Ascending aorta (tissue), 2 donors: ENCODE results near the gene SMIM30. TPM values are rescaled to one million over a fixed set of nuclear protein-coding genes. Genes with fewer than 3 reads are reported as not detected.
A peak's percentile ranks its signal among the peaks of the same experiment; 100 is the strongest.

Experiments
- DNase-seq, 2 donors: peaks; one replicate each; pipeline ENCODE4 v3.0.0-alpha.2; 2019; ENCODE audit warnings: low spot score in 2 of 2
- H3K27ac ChIP-seq, 2 donors: fragments of 200-600 bp; sonication (generic); one replicate each; pipeline ENCODE4 v1.5.1; 2016 to 2017; ENCODE audit warnings: mild to moderate bottlenecking in 1 of 2
- H3K27me3 ChIP-seq: fragments of 200-600 bp; sonication (generic); one replicate; pipeline ENCODE4 v1.5.1; 2017
- H3K36me3 ChIP-seq, 2 donors: fragments of 200-600 bp; sonication (generic); one replicate each; pipeline ENCODE4 v1.5.1; 2016
- H3K4me1 ChIP-seq, 2 donors: fragments of 200-600 bp; sonication (generic); one replicate each; pipeline ENCODE4 v1.5.1; 2016 to 2017; ENCODE audit warnings: mild to moderate bottlenecking in 1 of 2
- H3K4me3 ChIP-seq, 2 donors: fragments of 200-600 bp; sonication (generic); one replicate each; pipeline ENCODE4 v1.5.1; 2016 to 2017; ENCODE audit warnings: mild to moderate bottlenecking in 1 of 2
- H3K9me3 ChIP-seq, 2 donors: fragments of 200-600 bp; sonication (generic); one replicate each; pipeline ENCODE4 v1.5.1; 2016
- intact Hi-C: fragments of 100-400 bp; cut with DNase I; formaldehyde crosslinking; loops from one replicate; pipeline ENCODE4 v1.15.1; 2023
- total RNA-seq: library from RNA; depleted of rRNA; stranded (reverse); fragments of >200 nt; gene quantifications from one replicate; pipeline ENCODE4 v1.1.0, GENCODE V29; 2016
- TF ChIP-seq, protein P1 (sequence below), 3 experiments: fragments of 200-600 bp in 2 of 3; fragments of 450-650 bp in 1 of 3; sonication (generic) in 2 of 3; IDR thresholded peaks; one replicate each; pipeline ENCODE4 v1.5.1; 2016 to 2019; ENCODE audit warnings: antibody characterized with exemption in 3 of 3, mild to moderate bottlenecking in 1 of 3, moderate library complexity in 1 of 3

Gene SMIM30
- total RNA-seq, 1 donor from 2014 or later: 35.2 TPM

DNA sequence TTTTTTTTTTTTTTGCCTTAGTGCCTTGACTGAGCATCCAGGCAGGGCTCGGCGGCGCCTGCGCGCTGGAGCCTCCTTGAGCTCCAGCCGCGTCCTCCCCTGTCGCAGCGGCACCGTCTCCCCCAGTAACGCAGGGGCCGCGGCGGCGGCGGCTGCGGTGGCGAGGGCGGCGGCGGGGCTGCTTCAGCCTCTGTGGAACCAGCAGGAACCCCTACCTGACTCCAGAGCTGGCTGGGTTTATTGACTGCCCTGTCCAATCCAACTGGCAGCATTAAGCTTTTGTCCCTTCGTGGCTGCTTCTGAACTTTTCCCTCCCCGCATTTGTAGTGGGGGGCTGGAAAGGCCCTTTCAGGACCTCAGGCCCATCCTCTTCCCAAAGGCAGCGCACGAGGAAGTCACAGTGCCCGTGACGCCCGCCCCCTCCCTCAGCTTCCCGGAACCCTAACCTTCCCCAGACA lies 31.9 kb downstream of the SMIM30 start, which contains the start of gene GPR85:
GPR85 (minus strand) TSS at position 397 of the 458 bp plus-strand sequence. CDS start 2,106 bp downstream, outside the sequence.
- intact Hi-C loops: loop anchor here (1.0 to 10.0 kb wide), 4 partner anchors 32 to 336 kb away; partner anchors contain the start of genes SMIM30 and TMEM168
- DNase-seq: peak; percentile 7 to 73
- peak within 1 kb of the TSS; percentile 54 to 61 for H3K27ac ChIP-seq
- H3K9me3 ChIP-seq: no peaks in the 10 kb centered on the region
- peaks cover 0 to 3% of the 10 kb centered on the region in 2 donors for H3K4me1 ChIP-seq
- peak within 1 kb of the TSS; percentile 54 to 67 for H3K4me3 ChIP-seq
- H3K36me3 ChIP-seq: no peaks in the 10 kb centered on the region
- no peaks in the 10 kb centered on the region for H3K27me3 ChIP-seq
- TF ChIP-seq, protein P1, sequence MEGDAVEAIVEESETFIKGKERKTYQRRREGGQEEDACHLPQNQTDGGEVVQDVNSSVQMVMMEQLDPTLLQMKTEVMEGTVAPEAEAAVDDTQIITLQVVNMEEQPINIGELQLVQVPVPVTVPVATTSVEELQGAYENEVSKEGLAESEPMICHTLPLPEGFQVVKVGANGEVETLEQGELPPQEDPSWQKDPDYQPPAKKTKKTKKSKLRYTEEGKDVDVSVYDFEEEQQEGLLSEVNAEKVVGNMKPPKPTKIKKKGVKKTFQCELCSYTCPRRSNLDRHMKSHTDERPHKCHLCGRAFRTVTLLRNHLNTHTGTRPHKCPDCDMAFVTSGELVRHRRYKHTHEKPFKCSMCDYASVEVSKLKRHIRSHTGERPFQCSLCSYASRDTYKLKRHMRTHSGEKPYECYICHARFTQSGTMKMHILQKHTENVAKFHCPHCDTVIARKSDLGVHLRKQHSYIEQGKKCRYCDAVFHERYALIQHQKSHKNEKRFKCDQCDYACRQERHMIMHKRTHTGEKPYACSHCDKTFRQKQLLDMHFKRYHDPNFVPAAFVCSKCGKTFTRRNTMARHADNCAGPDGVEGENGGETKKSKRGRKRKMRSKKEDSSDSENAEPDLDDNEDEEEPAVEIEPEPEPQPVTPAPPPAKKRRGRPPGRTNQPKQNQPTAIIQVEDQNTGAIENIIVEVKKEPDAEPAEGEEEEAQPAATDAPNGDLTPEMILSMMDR (IDR thresholded peaks at IDR 0.05): no peak

DNA sequence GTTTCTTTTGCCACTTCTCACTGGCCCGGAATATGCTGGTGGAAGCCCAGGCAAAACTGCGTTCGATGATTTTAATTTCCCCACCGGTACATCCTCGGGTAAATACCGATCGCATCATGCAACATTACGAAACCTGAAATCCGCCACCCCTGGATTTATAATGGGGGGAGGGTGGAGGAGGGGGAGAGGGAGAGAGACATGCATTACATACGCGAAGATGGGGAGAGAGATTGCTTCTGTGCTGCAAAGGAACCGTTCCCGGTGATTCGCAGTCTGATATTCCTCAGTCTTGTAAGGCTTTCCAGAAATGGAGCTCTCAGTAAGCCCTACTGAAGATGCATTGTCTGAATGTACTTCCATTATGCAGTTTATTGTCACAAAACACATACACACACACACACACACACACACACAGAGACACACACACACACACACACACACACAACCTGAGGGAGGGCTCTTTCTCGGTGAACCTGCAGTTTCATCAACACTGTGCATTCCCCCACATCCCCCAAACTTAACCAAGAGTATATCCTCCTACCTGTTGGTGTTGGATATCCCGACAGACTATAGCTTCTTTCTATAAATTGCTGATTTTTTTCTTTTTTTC lies 32.5 kb downstream of the SMIM30 start:
- Histone ChIP-seq H3K27ac (no peak overlapping the region), H3K4me3 (peak overlapping the region in 1 of 2 donors; percentile 67), H3K4me1 (peaks cover 0 to 3% of the 10 kb centered on the region in 2 donors), H3K27me3 (no peaks in the 10 kb centered on the region), H3K36me3 (no peaks in the 10 kb centered on the region), H3K9me3 (no peaks in the 10 kb centered on the region)
- intact Hi-C loops: loop anchor here (1.0 to 10.0 kb wide), 4 partner anchors 32 to 336 kb away; partner anchors contain the start of genes SMIM30 and TMEM168
- DNase-seq: no peak
- TF ChIP-seq, protein P1 (IDR thresholded peaks at IDR 0.05): no peak

DNA sequence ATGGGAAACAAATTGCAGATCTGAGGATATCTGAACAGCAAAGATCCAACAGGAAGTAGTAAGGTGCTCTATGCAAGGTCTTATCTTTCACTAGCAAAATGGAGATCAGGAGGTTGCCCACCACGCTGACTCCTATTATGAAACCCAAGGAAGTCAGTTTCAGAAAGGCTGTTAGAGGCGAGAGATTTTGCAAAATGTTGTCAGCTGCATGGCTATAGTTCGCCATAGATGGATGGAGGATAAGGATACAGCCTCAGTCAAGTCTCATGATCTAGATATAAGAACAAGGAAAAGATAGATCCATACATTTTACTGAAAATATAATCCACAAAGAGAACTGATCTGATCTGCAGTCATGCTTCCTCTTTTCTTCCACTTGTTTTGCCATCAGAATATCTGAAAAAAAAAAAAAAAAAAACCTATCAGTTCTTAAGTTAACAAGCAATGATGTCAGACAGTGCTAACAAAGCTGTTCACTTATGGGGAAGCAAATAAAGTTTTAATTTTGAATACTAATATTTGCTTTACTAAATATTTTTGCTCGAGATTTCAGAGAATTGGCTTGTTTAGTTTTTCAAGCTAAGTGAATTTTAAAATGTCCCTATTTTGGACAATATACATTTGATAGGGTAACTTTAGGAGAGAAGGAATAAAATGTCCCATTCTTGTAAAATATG lies 33.7 kb downstream of the SMIM30 start:
- DNase-seq: no peak
- Histone ChIP-seq H3K4me1 (peaks cover 0 to 3% of the 10 kb centered on the region in 2 donors), H3K9me3 (no peaks in the 10 kb centered on the region), H3K27ac (no peak overlapping the region), H3K4me3 (no peak overlapping the region), H3K27me3 (no peaks in the 10 kb centered on the region), H3K36me3 (no peaks in the 10 kb centered on the region)
- TF ChIP-seq, protein P1 (IDR thresholded peaks at IDR 0.05): no peak
- intact Hi-C loops: loop anchor here (5.0 to 10.0 kb wide), 2 partner anchors 290 to 338 kb away; partner anchors contain the start of gene TMEM168

DNA sequence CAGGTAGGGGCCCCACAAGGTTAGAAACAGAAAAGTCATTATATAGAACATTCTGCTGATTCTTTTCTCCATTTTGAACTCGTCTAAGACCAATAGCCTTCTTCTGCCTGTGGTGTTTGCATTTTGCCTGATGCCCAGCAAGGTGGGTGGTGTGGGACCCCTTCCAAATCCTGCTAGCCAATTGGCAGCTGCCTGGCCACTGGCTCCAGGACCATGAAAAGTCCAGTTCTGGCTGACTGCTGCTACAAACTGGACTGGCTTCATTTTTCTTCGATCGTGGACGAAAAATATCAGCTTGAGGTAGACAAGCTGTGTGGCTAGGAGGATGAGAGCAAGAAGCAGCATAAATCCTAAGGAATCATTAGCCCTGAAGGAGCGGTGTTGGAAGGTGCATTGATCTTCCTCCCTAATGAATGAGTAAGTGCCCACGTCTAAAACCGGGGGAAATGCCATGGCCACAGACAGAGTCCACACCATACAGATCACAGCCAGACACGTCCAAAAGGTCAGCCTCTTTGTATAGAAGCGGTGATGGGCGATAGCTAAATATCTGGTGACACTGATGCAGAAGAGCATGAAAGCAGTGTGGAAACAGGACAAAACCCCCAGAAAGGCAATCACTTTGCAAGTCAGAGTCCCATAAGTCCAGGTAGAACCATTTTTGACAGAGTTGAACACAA lies 34.4 kb downstream of the SMIM30 start:
- intact Hi-C loops: loop anchor here (10.0 kb wide), 1 partner anchor 289 kb away; the partner anchor contains the start of gene TMEM168
- no peak for DNase-seq
- Histone ChIP-seq H3K36me3 (no peaks in the 10 kb centered on the region), H3K9me3 (no peaks in the 10 kb centered on the region), H3K4me1 (peaks cover 0 to 3% of the 10 kb centered on the region in 2 donors), H3K27ac (no peak overlapping the region), H3K27me3 (no peaks in the 10 kb centered on the region), H3K4me3 (no peak overlapping the region)
- TF ChIP-seq, protein P1 (IDR thresholded peaks at IDR 0.05): no peak

DNA sequence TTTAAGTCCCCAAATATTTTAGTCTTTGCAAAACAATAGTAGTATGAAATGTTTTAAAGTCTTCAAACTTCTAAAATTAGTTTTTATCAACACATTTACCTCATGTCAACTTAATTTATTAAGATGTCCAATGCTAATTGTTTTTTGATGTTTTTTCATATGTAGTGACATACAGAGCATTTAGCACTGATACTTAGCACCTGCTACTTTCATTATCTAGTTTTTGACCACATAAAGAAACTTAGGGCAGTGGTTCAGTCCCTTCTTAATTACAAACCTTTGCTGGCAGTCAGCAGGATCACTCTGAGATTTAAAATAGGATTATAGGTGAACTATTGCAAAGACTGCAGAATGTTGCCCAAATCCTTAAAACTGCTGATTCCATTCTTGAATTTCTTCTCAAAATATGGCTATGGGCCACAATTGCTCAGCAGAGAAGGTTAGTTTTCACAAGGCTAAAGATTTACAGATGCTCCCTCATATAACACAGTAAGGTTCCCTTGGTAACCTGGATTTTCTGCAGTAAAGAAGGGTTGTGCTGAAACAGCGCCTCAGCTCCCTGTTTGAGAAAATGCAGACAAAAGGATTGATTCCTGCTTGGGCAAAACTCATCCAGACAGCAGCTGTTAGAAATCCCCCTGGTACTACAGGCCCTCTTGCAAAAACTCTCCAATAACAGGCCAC lies 35.1 kb downstream of the SMIM30 start:
- TF ChIP-seq, protein P1 (IDR thresholded peaks at IDR 0.05): no peak
- DNase-seq: no peak
- no peak overlapping the region for H3K27ac ChIP-seq
- peaks cover 0 to 3% of the 10 kb centered on the region in 2 donors for H3K4me1 ChIP-seq
- no peak overlapping the region for H3K4me3 ChIP-seq
- H3K36me3 ChIP-seq: no peaks in the 10 kb centered on the region
- intact Hi-C loops: loop anchor here (10.0 kb wide), 1 partner anchor 288 kb away; the partner anchor contains the start of gene TMEM168
- H3K9me3 ChIP-seq: no peaks in the 10 kb centered on the region
- H3K27me3 ChIP-seq: no peaks in the 10 kb centered on the region
